ENCODE measurements around the gene CYSTM1.

The CYSTM1 gene, protein sequence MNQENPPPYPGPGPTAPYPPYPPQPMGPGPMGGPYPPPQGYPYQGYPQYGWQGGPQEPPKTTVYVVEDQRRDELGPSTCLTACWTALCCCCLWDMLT

GRCh38 chr5:140174465-140175366 is at the start of gene CYSTM1:
Gene CYSTM1, plus strand, starts transcription at chr5:140175188. Its CDS starts 19,278 bp downstream, at chr5:140194466.
- DNase-seq = peak; percentile 97

DNA sequence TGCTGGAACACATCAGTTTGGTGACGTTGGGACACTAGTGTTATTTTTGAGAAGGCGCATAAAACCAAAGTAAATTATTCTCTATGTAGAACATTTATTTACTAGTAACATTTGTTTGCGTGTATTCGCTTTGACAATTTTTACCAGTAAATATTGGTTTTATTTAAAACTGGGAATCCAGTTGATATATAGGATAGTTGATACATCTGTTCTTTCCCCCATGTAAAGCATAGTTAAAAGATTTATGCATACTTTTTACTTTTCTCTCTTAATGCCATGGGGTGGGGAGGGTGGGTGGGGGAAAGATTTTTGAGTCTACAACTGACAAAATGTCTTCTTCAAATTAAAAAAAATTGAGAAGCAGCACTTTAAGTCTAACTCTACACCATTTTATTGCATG is 49.4 kb upstream of the CYSTM1 start, which contains the start of gene IGIP:
Gene IGIP (plus strand): TSS at position 301 of the 400 bp plus-strand sequence. CDS start 2,540 bp downstream, outside the sequence.
- DNase-seq = no peak

- DNase-seq = no peak
Observed at GRCh38 chr5:140126315-140127012, 48.5 kb upstream of the CYSTM1 start.

DNA sequence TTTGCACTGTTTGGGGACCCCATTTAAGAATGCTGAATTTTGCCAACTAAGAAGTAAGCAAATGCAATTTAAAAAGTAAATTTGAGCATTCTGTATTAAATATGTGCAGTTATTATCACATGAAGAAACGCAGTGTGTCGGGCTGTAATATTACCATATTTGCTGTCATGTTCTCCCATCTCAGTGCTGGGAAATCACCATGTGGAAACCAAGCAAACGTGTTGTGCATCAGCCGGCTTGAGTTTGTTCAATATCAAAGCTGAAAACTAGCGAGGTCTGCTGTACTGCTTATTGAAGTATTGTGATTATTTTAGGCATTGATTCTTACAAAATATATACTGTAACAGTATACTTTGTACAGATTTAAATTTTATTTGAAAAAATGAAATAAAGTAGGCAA is 46.6 kb upstream of the CYSTM1 start:
- no peak for DNase-seq

GRCh38 chr5:140130949-140131733 is 43.8 kb upstream of the CYSTM1 start:
- no peak for DNase-seq

GRCh38 chr5:140131967-140132409 is 43.0 kb upstream of the CYSTM1 start:
- DNase-seq = peak; percentile 29

DNA sequence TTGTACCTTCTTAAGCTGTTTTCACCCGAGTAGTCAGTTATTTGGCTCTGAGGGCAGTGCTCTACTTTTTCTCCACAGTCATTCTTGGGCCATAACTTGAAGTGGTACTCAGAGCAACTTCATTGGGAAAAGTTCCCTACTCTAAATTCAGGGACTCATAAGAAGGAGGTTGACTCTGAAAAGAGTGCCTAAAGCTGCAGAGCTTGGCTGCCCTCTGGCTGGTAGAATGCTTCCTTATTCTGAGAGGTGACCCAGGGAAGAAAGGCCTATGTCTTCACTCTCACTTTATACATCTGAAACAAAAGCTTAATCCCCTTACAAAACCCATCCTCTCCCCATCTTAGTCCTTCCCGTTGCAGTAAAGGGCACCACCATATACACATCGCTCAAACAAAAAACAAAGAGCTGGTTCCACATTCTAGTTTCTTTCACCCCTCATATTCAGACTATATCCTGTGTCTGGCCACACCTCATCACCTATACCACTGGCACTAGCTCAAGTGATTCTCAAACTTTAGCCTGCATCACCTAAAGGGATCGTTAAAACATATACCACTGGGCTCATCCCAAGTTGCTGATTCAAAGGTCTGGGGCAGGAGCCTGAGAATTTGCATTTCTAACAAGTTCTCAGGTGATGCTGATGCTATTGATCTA is 41.3 kb upstream of the CYSTM1 start:
- no peak for DNase-seq

GRCh38 chr5:140134277-140134935 is 40.6 kb upstream of the CYSTM1 start:
- DNase-seq = no peak

DNA sequence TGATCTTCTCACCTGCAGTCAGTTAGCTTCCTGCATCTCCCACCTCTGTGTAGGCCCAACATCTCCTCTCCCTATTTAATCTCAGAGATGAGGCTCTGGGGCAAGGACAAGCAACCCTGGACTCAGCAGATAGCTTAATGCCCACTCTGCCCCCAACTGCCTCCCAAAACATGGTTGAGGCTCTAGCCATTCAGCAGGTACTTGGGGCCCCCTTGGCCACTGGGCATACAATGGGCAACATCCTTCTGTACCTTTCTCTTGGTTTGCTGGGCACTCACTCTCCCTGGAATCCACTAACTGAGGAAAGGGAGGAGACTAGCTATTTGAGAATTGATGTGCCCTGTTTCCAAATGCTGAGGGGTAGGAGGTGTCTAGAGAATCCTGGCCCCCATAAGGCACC is 39.9 kb upstream of the CYSTM1 start:
- DNase-seq = no peak

- no peak for DNase-seq
Observed at GRCh38 chr5:140136624-140137023, 38.4 kb upstream of the CYSTM1 start.

GRCh38 chr5:140140435-140140834 is 34.6 kb upstream of the CYSTM1 start:
- no peak for DNase-seq

GRCh38 chr5:140141241-140141640 is 33.7 kb upstream of the CYSTM1 start:
- no peak for DNase-seq

GRCh38 chr5:140142246-140142645 is 32.7 kb upstream of the CYSTM1 start:
- DNase-seq = no peak

DNA sequence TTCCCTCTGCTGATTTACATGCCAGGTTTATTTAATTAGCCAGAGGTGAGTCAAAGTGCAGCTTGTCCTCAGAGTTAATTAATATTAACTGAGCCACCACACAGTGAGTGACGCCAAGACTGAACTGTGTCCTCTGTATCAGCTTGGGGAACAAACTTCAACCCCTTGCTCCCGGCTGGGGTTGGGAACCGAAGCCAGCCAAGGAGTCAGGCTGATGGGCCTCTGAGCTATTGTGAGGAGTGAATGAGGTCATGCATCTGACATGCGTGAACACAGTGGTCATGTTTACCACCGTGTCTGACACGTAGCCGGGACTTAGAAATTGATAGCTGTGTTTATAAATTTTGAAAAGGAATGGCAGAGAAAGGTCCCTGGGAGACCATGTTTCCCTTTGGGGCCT is 32.1 kb upstream of the CYSTM1 start:
- DNase-seq = no peak

DNA sequence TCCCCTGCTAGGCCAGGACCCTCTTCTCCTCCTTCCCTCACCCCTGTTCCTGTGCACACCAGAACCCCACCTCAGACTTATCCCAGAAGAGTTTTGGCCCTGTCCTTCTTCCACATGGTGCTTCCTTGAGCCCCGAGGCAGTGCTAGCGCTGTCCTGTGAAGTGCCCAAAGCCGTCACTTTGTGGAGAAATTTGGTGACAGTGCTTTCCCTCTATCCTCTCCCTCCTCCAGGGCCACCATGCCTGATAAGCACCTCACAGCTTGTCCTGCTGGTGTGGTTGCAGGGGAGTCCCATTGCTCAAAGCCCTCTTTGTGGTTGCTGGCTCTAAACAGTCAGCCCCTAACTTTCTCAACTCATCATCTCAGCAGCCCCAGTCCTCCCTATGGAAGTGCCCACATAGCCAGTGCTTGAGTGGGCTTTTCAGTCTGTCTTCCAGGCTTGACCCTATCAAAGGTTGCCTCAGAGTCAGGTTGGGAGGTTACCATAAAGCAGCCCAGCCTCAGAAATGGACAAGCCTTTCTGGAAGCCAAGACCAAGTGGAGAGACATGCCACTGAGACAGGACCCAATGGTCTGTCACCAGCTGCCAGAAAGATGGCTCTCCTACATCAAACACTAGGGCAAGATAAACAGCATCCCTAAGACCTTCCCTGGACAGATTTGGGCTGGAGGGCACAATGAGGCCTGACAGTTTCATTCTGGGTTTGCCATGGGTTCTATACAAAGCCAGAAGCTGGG is 31.3 kb upstream of the CYSTM1 start:
- no peak for DNase-seq

- no peak for DNase-seq
Observed at GRCh38 chr5:140145256-140145655, 29.7 kb upstream of the CYSTM1 start.

DNA sequence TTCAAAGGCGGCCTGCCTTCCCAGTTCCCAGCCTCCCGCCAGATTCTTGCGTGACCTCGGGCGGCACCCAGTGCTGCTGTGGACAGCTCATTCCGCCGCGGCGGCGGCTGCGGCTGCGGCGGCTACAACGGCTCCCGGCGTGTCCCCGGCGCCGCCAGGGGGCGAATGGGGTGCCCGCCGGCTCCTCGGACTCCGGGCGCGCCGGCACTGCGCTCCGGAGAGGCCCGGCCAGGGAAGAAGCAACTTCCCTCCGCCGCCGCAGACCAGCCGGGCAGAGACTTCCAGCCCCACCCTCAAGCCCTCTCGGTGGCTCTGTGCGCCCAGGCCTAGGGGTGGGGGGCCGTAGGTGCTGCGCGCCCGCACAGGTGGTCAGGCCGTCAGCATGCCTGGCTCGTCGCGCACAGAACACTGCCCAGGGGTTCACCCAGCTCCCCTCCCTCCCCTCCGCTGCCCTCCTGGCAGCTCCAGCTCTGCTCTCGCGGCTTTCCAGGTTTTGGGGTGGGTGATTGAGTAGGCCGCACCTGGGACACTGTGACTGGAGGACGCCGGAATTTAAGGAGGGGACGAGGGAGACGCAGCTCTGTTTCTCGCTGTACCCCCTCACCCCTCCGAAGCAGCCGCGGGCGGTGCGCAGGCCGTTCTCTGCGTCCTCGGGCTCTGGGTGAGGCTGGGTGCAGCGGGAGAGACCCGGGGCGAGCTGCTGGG is 29.0 kb upstream of the CYSTM1 start:
- no peak for DNase-seq

GRCh38 chr5:140146523-140146842 is 28.5 kb upstream of the CYSTM1 start:
- DNase-seq = no peak

GRCh38 chr5:140147460-140147859 is 27.5 kb upstream of the CYSTM1 start:
- no peak for DNase-seq

- peak; percentile 25 for DNase-seq
Observed at GRCh38 chr5:140148508-140148907, 26.5 kb upstream of the CYSTM1 start.

GRCh38 chr5:140150201-140150600 is 24.8 kb upstream of the CYSTM1 start:
- DNase-seq = peak; percentile 52

Measured in NCI-H82 (cell line).